Activated CD8-positive, alpha-beta memory T cell treated with anti-CD3 and anti-CD28 coated beads for 48 hours (primary cell): ENCODE data around the gene PADI2.
A peak's percentile ranks its signal among the peaks of the same experiment; 100 is the strongest.

ENCODE experiments used
- DNase-seq, 3 experiments: peaks; one replicate each; pipeline ENCODE4 v3.0.0-alpha.2; 2020; ENCODE audit warnings: low read depth in 2 of 3, low spot score in 2 of 3

The PADI2 gene

DNA sequence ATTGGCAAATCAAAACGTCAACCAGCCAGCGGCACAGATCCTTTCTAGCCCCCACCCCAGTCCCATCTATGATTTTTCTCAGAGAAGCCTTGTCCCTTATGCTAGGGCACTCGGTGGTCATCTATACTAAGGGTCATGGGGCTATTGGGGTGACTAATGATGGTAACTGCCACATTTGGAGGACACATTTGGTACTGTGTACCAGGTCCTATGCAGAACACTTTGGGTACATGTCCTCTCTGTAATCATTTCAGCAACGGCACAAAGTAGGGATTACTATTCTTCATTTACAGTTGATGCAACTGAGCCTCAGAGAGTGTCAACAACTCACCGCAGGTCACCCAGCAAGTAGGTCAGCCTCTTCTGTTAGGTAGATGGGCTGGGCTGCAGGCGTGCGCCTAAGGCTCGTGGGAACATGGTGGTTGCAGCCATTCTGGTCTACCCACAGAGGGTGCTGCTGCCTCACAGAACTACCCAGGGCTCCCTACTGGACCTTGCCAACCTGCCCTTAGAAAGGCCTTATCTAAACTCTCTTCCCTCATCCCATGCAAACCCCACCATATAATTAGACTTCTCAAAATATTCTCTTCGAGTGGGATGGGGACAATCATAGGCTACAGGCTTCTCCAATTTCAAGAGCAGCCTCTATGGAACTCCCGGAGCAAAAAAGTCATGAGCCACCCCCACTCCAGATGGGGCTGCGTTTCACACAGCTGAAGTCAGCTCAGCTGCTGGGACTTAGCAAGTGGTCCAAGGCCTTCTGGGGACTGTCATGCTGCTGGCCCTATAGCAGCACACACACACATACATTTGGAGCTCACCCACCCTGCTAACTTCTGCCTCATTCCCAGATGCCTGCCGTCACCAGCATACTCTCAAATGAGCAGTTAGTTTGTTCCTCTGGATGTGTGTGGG lies 59.6 kb downstream of the PADI2 start:
- no peak for DNase-seq

- DNase-seq: no peak
Observed at GRCh38 chr1:17056551-17056950, 62.7 kb downstream of the PADI2 start.

DNA sequence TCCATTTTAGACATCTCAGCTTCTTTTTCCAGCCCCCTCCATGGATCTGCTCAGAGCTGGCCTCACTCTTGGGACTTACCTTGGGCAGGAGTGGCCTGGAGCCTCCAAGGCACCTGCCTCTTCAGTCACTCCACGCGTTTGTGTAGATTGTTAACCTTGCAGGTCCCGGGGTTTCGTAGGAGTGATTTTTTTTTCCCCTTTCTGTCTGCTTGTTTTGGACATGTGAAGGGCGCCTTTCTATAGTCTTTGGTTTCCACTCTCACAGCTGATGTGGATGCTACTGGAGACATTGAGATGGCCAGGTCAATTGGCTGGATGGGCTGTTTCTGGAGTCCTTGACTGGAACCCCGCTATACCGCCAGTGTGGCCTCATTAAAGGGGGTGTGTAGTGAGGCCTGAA lies 63.5 kb downstream of the PADI2 start:
- no peak for DNase-seq

GRCh38 chr1:17053685-17054410 lies 65.4 kb downstream of the PADI2 start, which contains the start of gene SDHB:
Gene SDHB (minus strand): TSS chr1:17054032. CDS start chr1:17054019, 13 bp downstream.
- peak; percentile 97 to 100 (median 99) for DNase-seq

GRCh38 chr1:17053086-17053684 lies 66.1 kb downstream of the PADI2 start:
- DNase-seq: no peak

DNA sequence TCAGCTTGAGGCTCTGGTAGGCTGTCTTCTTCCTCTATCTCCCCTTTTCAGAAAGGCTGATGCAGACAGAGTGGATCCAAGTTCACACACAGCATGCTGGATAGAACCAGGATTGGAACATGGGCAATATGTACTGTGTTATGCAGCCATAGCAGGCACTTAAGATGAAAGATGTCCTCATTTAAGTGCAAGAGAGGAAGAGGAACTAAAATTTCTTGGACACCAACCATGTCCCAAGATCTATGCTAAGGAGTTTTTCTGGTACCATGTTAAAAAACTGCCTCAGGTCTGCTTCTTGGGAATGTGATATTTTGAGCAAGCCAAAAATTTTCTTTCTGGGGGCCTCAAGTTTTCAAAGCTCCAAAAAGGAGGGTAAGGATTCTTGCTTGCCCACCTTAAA lies 66.6 kb downstream of the PADI2 start:
- DNase-seq: no peak

DNA sequence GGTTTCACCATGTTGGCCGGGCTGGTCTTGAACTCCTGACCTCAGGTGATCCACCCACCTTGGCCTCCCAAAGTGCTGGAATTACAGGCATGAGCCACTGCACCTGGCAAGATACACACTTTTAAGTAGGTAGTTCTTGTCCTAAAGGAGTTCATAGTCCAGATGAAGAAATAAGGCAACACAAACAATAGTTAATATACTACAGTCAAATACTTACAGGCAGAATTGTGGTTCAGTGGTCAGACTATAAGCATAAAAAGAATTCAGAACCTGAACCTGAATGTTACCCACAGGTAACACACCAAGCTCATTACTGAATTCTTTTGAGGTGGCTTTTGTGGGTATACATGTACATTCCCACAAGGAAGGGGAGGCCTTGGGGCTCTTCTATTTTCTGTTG lies 67.2 kb downstream of the PADI2 start:
- no peak for DNase-seq

DNA sequence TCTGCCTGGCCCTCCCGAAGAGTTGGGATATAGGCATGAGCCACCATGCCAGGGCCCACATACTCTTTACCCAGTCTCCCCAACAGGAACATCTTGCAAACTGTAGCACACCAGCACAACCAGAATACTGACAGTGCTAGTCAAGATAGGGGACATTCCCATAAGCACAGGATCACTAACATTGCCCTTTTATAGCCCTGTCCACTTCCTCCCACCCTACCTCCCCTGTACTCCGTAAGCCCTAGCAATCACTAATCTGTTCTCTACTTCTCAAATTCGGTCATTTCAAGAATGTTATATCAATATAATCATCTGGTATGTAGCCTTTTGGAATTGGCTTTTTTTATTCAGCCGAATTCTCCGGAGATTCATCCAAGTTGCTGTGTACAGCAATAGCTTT lies 71.3 kb downstream of the PADI2 start:
- DNase-seq: no peak

DNA sequence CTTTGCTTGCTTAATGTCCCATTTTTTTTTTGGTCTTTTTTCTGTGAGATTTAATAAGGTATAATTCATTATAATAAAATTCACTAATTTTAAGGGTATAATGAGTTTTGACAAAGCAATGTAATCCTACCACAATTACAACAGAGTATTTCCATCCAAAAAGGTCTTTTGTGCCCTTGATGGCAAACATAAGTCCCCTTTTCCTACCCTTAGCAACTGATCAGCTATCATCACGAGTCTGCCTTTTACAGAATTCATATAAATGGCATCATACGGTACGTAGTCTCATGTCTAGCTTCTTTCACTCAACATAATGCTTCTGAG lies 73.0 kb downstream of the PADI2 start:
- no peak for DNase-seq

GRCh38 chr1:17045634-17046333 lies 73.5 kb downstream of the PADI2 start:
- DNase-seq: no peak

- DNase-seq: no peak
Observed at GRCh38 chr1:17045150-17045549, 74.1 kb downstream of the PADI2 start.

- no peak for DNase-seq
Observed at GRCh38 chr1:17043676-17044075, 75.6 kb downstream of the PADI2 start.

- no peak for DNase-seq
Observed at GRCh38 chr1:17040135-17040534, 79.1 kb downstream of the PADI2 start.

GRCh38 chr1:17039522-17039921 lies 79.7 kb downstream of the PADI2 start:
- DNase-seq: no peak

- no peak for DNase-seq
Observed at GRCh38 chr1:17033481-17033880, 85.8 kb downstream of the PADI2 start.

- no peak for DNase-seq
Observed at GRCh38 chr1:17032741-17033140, 86.5 kb downstream of the PADI2 start.

- DNase-seq: no peak
Observed at GRCh38 chr1:17031436-17031835, 87.8 kb downstream of the PADI2 start.

GRCh38 chr1:17030206-17030605 lies 89.0 kb downstream of the PADI2 start:
- no peak for DNase-seq

DNA sequence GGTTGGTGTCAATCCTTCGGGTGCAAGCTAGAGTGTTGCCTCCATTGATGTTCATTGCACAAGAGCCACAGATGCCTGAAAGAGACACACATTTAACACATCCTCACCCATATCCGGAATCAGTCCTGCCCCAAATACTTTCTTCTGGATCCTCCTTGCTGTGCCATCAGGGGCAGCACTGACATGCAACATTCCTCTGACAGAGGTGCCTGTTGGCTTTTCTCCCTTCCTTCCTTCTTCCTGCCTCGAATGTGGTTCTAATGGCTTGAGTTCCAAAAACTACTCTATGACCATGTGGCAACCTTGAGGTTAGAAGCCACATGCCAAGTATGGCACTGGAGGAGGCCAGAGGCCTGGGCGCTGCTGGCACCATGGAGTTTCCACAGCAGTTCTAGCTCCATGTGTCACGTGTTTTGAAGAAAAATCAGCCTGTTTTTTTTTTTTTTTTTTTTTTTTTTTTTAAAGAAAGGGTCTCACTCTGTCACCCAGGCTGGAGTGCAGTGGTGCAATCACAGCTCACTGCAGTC lies 90.5 kb downstream of the PADI2 start:
- DNase-seq: no peak

DNA sequence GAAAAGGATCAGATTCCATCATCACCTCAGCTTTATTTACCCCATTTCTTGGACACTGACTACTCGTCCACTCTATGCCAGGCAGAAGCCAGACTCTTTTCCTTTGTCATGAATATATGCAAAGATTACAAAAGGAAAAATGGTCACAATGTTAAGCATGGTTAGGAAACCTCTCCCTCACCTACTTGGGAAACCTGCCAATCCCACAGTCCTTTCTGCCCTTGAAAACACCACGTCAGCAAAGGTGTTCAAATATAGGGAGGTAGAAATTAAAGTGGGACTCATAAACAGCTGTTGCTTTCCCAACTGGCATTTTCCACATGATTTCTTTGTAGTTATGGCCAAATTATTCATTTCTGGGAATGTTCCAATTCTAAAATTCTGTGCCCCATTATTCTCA lies 91.4 kb downstream of the PADI2 start:
- no peak for DNase-seq

DNA sequence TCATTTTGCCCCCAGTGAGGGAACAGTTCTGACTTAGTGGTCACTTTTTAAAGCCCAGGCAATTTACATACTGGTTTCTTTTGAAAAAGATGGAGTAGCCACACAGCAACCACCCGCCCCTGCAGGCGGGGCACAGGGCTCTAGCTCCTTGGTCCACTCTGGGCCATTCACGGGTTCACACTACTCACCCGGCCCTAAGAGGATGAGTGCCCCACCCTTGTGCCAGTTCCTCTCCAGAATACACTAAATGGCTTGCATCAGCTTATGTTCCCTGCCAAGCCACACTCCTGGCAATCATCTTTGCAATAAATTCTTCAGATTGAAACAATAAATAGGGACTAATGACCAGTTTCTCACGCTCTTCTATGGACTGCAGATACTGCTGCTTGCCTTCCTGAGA lies 91.8 kb downstream of the PADI2 start:
- no peak for DNase-seq
